Gastroesophageal sphincter (tissue), 3 donors: ENCODE measurements around the gene ZNF687.

Source experiments
- CTCF ChIP-seq, 4 experiments: fragments of 200-600 bp in 2 of 4; fragments of 450-650 bp in 2 of 4; sonication (generic) in 1 of 4; IDR thresholded peaks; one replicate each; pipeline ENCODE4 v1.5.1; 2017 to 2019; ENCODE audit warnings: antibody characterized with exemption in 4 of 4, mild to moderate bottlenecking in 2 of 4, moderate library complexity in 2 of 4
- EP300 ChIP-seq: sonication (generic); formaldehyde crosslinking; IDR thresholded peaks from one replicate; pipeline ENCODE4 v1.6.1; 2017; ENCODE audit warnings: antibody characterized with exemption, mild to moderate bottlenecking
- POLR2A ChIP-seq, 2 donors: fragments of 450-650 bp; IDR thresholded peaks; one replicate each; pipeline ENCODE4 v1.6.1; 2017; ENCODE audit warnings: antibody characterized with exemption in 2 of 2, mild to moderate bottlenecking in 2 of 2, moderate library complexity in 1 of 2
- POLR2AphosphoS5 ChIP-seq: sonication (generic); formaldehyde crosslinking; IDR thresholded peaks from one replicate; pipeline ENCODE4 v1.6.1; 2017; ENCODE audit warnings: antibody characterized with exemption

- TF ChIP-seq CTCF (IDR thresholded peaks at IDR 0.05), result no peak
- no peak for TF ChIP-seq POLR2AphosphoS5
- TF ChIP-seq POLR2A (IDR thresholded peaks at IDR 0.05), result no peak
- TF ChIP-seq EP300, result no peak
Measured at GRCh38 chr1:151327903-151328674, 46.0 kb downstream of the ZNF687 start.
